Stimulated activated naive B cell treated with anti-CD40 and anti-IgM and Interleukin-4, amounts not matched to agents 10 μg/mL and 1 μg/mL and 100 μg/mL, for 72 hours (primary cell): ENCODE results near the gene PRR7.

Experiments
- ATAC-seq, 2 donors: fragments of 150-1000 bp; cut with Tn5 transposase; replicated peaks; 2 replicates each; pipeline ENCODE4 v1.10.0; 2021; ENCODE audit warnings: moderate library complexity in 1 of 2
- DNase-seq: peaks from one replicate; pipeline ENCODE4 v3.0.0; 2021
- H3K27ac Mint-ChIP-seq: one replicate; pipeline ENCODE4 v1.8.0; 2022; ENCODE audit warnings: mild to moderate bottlenecking, mixed read lengths
- H3K27me3 Mint-ChIP-seq, 2 donors: one replicate each; pipeline ENCODE4 v1.8.0; 2022; ENCODE audit warnings: mixed read lengths in 2 of 2
- H3K36me3 Mint-ChIP-seq, 2 donors: one replicate each; pipeline ENCODE4 v1.8.0; 2022; ENCODE audit warnings: mixed read lengths in 2 of 2, mild to moderate bottlenecking in 1 of 2
- H3K4me1 Mint-ChIP-seq, 2 donors: one replicate each; pipeline ENCODE4 v1.8.0; 2022; ENCODE audit warnings: mixed read lengths in 2 of 2, mild to moderate bottlenecking in 1 of 2
- H3K4me3 Mint-ChIP-seq, 2 donors: one replicate each; pipeline ENCODE4 v1.8.0; 2022; ENCODE audit warnings: mild to moderate bottlenecking in 2 of 2, mixed read lengths in 2 of 2, moderate library complexity in 1 of 2
- H3K9me3 Mint-ChIP-seq, 2 donors: one replicate each; pipeline ENCODE4 v1.8.0; 2022; ENCODE audit warnings: mixed read lengths in 2 of 2, mild to moderate bottlenecking in 1 of 2

PRR7 gene

GRCh38 chr5:177491983-177492746, 45.6 kb downstream of the PRR7 start:
- no peak overlapping the region for H3K27ac Mint-ChIP-seq
- DNase-seq: no peak
- peaks cover 37 to 44% of the 10 kb centered on the region in 2 donors for H3K36me3 Mint-ChIP-seq
- H3K4me1 Mint-ChIP-seq: peaks cover 37 to 60% of the 10 kb centered on the region in 2 donors
- no peaks in the 10 kb centered on the region for H3K27me3 Mint-ChIP-seq
- H3K9me3 Mint-ChIP-seq: no peaks in the 10 kb centered on the region
- H3K4me3 Mint-ChIP-seq: no peak overlapping the region
- ATAC-seq: no peak

DNA sequence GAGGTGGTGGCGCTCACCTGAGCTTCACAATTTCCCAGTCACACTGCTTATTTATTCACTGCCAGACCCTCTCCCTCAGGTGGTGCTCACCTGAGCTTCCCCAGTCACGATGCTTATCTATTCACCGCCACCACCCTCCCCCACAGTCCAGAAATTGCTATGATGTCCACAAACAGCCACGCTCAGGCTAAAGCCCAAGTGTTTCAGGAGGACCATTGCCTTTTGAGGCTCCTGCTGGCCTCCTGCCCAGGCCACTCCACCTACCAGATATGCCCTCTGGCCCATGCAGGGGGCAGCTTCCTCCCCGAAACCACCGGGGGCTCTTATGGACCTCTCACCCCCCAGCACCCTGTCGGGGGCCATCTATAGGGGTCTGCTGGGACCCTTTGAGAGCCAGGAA, 46.2 kb downstream of the PRR7 start:
- Mint-ChIP-seq H3K27ac (peak overlapping the region; percentile 59), H3K9me3 (no peaks in the 10 kb centered on the region), H3K4me3 (no peak overlapping the region), H3K4me1 (peaks cover 39 to 64% of the 10 kb centered on the region in 2 donors), H3K36me3 (peaks cover 32 to 39% of the 10 kb centered on the region in 2 donors), H3K27me3 (peaks cover 0 to under 1% of the 10 kb centered on the region in 2 donors)
- ATAC-seq (no peak), DNase-seq (no peak)

DNA sequence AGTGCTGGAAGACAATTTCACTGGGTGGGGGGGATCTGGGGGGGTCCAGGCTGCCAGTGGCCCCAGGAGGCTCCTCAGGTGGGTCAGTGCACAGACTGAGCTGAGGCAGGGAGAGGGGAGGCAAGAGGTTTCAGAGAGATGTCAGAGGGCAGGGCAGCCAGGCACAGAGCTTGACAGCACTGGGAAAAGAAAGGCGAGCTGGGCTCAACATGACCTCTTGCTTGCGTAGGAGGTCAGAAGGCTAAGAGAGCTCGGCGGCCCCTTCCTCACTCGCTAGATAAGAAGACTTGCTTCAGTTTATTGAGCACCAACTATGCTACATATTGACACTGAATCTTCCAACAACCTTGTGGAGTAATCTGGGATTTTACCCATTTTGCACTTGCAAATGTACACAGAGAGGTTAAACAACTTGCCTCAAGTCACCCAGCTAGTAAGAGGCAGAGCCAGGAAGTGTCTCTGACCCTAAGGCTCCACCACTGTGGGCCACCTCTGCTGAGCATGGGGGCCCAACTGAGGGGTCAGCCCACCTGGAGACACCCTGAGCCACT, 47.3 kb downstream of the PRR7 start:
- H3K4me1 Mint-ChIP-seq: peaks cover 47 to 74% of the 10 kb centered on the region in 2 donors
- H3K9me3 Mint-ChIP-seq: no peaks in the 10 kb centered on the region
- peak overlapping the region; percentile 86 for H3K27ac Mint-ChIP-seq
- H3K36me3 Mint-ChIP-seq: peaks cover 23 to 32% of the 10 kb centered on the region in 2 donors
- peaks cover 8 to 11% of the 10 kb centered on the region in 2 donors for H3K27me3 Mint-ChIP-seq
- peak overlapping the region; percentile 33 to 59 for H3K4me3 Mint-ChIP-seq
- peak in 1 of 2 donors; percentile 0 for ATAC-seq
- no peak for DNase-seq

DNA sequence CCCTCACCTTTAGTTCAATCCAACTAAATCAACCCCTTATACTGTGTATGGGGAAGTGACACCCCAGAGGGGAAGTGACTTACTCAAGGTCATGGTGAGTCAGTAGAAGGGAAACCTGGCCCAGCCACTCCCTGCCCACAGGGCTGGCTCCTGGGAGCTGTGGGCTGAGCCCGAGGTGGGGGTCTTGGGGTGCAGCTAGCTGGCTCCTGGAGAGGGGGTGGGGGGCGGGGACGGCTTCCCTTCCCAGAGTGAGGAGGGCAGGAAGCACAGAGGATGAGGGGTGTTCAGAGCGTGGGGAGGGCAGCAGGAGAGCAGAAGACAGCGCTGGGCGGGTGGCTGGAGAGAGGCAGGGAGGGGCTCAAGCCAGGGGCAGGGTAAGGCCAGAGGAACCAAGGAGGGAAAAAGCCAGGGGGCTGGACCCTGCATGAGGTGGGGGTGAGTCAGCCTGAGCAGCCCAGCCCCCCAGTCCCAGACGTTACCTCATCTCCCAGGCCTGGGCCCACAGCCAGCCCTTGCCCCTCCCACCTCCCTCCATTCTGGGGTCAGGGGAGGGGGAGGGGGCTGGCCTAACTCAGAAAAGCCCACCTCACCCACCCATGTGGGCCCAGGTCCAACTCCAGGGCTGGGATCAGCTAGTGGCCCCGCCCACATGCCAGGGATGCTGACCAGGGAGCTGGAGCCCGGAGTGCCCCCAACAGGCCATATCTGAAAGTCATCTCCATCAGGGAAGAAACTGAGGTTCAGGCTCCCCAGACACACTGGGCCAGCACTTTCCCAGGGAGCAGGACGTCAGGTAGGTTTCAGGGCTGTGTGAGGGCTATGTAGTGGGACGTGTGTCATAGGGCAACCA, 48.0 kb downstream of the PRR7 start:
- Mint-ChIP-seq H3K27me3 (peaks cover 10 to 14% of the 10 kb centered on the region in 2 donors), H3K4me3 (peak overlapping the region; percentile 33 to 59), H3K4me1 (peaks cover 49 to 77% of the 10 kb centered on the region in 2 donors), H3K36me3 (peaks cover 21 to 29% of the 10 kb centered on the region in 2 donors), H3K27ac (peak overlapping the region; percentile 86), H3K9me3 (no peaks in the 10 kb centered on the region)
- peak; percentile 58 for DNase-seq
- ATAC-seq: peak; percentile 81

GRCh38 chr5:177495243-177496060, 48.8 kb downstream of the PRR7 start:
- DNase-seq: no peak
- H3K27ac Mint-ChIP-seq: peak overlapping the region; percentile 47

GRCh38 chr5:177496070-177496726, 49.6 kb downstream of the PRR7 start:
- Mint-ChIP-seq H3K9me3 (no peaks in the 10 kb centered on the region), H3K4me3 (peak overlapping the region; percentile 71 to 84), H3K27ac (peak overlapping the region; percentile 65), H3K27me3 (peaks cover 11 to 18% of the 10 kb centered on the region in 2 donors), H3K4me1 (peaks cover 52 to 79% of the 10 kb centered on the region in 2 donors), H3K36me3 (peaks cover 6 to 14% of the 10 kb centered on the region in 2 donors)
- DNase-seq (no peak), ATAC-seq (no peak)

More at GRCh38 chr5:177495243-177496060, 48.8 kb downstream of the PRR7 start:
- H3K36me3 Mint-ChIP-seq: peaks cover 13 to 21% of the 10 kb centered on the region in 2 donors
- ATAC-seq: no peak
- H3K9me3 Mint-ChIP-seq: no peaks in the 10 kb centered on the region
- H3K27me3 Mint-ChIP-seq: peaks cover 11 to 18% of the 10 kb centered on the region in 2 donors
- peaks cover 49 to 79% of the 10 kb centered on the region in 2 donors for H3K4me1 Mint-ChIP-seq
- H3K4me3 Mint-ChIP-seq: peak overlapping the region; percentile 17 to 84

DNA sequence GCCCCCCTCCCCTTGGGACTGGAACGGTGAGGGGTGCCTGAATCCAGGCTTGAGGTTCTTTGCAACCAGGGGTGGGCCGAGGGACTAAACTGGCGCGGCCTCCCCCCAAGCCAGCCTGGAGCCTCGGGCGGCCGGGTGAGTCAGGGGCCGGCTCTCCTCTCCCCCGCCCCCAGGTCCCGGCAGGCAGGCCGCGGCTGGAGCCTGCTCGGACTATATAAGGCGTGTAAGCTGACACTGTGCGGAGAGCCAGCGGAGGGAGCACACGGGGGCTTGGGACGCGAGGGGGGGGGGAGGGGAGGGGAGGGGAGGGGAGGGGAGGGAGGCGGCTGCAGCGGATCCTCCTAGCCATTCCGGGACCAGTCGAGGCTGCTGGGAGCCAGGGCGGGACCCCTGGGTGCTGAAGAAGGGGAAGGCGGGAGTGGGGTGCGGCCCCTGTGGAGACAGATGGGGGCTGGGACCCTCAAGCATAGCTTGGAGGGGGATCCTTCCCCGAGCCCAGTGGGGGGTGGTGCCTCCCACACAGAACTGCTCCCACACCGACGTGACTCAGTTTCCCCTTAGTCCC, 50.2 kb downstream of the PRR7 start:
- H3K4me3 Mint-ChIP-seq: peak overlapping the region; percentile 84
- H3K4me1 Mint-ChIP-seq: peaks cover 54 to 83% of the 10 kb centered on the region in 2 donors
- peak overlapping the region; percentile 65 for H3K27ac Mint-ChIP-seq
- H3K27me3 Mint-ChIP-seq: peaks cover 11 to 18% of the 10 kb centered on the region in 2 donors
- DNase-seq: no peak
- no peak for ATAC-seq
- H3K9me3 Mint-ChIP-seq: no peaks in the 10 kb centered on the region
- H3K36me3 Mint-ChIP-seq: peaks cover 4 to 11% of the 10 kb centered on the region in 2 donors

DNA sequence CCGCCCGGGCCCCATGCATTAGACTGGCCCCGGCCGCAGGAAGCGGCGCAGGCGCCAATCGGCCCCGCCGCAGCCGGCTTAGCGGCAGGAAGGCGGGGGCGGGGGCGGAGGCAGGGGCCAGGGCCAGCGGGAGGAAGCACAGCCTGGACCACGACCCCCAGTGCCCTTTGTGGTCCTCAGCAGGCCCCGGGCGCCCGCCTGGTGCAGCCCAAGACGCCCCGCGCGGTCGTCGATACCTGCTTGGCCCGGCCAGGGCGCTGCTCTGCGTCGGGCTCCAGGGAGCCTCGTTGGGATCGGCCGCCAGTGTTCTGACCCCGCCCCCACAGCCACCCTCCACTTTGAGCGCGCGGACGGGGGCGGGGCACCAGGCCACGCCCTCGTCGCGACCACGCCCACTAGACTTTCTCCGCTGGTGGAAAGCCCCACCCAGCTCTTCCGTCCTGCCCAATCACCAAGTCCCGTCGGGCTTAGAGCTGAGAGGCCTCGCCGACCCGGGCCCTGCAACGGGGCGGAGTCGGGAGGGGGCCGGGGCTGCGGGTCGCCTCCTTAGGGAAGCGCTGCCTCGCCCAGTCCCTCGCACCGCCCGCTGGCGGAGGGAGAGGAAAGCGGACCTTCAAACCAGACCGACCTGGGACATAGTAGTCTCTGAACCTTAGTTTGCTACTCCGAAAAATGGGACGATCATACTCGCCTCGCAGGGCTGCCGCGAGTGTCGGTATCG, 50.8 kb downstream of the PRR7 start, which contains the start of gene PDLIM7:
Gene PDLIM7 (minus strand): TSS at position 313 of the 721 bp plus-strand sequence. CDS start 1,092 bp downstream, outside the sequence.
- Mint-ChIP-seq H3K27me3 (peaks cover 11 to 18% of the 10 kb centered on the region in 2 donors), H3K4me3 (peak within 1 kb of the TSS; percentile 84), H3K27ac (peak within 1 kb of the TSS; percentile 85), H3K4me1 (peaks cover 61 to 89% of the 10 kb centered on the region in 2 donors), H3K9me3 (no peaks in the 10 kb centered on the region), H3K36me3 (peaks cover 4 to 13% of the 10 kb centered on the region in 2 donors)
- ATAC-seq (peak; percentile 64 to 74), DNase-seq (peak; percentile 88)

GRCh38 chr5:177498013-177498787, 51.6 kb downstream of the PRR7 start:
- Mint-ChIP-seq H3K4me3 (peak overlapping the region; percentile 84), H3K36me3 (peaks cover 6 to 12% of the 10 kb centered on the region in 2 donors), H3K4me1 (peaks cover 60 to 89% of the 10 kb centered on the region in 2 donors), H3K27me3 (peaks cover 11 to 18% of the 10 kb centered on the region in 2 donors), H3K27ac (peak overlapping the region; percentile 85), H3K9me3 (no peaks in the 10 kb centered on the region)
- ATAC-seq: no peak
- DNase-seq: no peak

DNA sequence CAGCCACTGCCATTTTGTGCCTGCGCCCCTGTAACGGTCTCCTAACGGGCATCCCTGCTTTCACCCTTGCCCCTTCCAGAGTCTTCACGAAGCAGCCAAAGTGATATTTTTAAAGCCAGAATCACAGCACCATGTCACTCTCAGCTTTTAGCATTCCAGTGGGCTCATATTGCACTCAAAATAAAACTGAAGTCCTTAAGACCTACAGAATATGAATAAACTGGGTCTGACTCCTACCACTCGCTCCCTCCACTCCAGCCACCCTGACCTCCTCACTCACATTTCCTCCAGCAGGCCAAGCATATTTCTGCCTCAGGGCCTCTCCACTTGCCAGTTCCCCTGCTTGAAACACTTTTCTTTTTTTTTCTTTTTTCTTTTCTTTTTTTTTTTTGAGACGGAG, 53.2 kb downstream of the PRR7 start:
- Mint-ChIP-seq H3K4me3 (no peak overlapping the region), H3K27ac (no peak overlapping the region), H3K27me3 (peaks cover 11 to 18% of the 10 kb centered on the region in 2 donors), H3K36me3 (peaks cover 13 to 17% of the 10 kb centered on the region in 2 donors), H3K4me1 (peaks cover 51 to 78% of the 10 kb centered on the region in 2 donors), H3K9me3 (no peaks in the 10 kb centered on the region)
- no peak for ATAC-seq
- no peak for DNase-seq

DNA sequence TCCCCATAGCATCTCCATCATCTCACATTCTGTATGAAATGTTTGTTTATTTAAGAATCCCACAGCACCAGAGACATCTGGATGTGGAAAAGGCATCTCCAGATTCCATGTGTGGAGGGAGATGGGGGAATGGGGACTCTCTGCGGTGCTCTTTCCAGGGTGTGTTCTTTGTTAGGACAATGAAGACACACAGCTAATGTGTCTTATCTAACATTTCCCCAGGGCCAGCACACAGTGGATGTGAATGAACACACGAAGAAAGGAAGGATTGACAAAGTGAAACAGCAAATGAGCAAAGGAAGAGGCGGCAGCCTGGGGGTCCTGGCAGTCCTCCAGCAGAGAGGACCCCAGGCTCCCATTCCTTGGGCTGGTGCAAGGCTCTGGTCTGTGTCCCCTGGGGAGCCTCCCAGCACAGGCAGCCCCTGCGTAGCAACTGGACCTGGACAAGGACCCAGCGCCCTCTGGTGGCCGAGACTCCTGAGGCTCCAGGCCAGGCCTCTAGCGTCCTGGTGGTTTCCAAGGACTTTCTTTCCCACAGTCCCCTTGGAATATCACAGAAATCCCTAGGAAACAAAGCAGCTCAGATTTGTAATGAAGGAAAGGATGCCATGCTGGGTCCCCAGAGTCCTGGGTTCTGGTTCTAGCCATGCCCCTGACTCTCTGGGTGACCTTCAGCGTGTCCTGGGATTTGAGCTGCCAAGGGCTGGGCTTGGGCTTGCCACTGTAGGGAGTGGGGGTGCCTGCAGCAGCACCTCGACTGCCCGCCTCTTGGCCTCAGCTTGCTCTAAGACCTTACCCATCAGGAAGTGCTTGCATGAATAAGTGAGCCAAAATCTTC, 54.3 kb downstream of the PRR7 start:
- Mint-ChIP-seq H3K27me3 (peaks cover 11 to 18% of the 10 kb centered on the region in 2 donors), H3K4me1 (peaks cover 52 to 72% of the 10 kb centered on the region in 2 donors), H3K36me3 (peaks cover 20 to 22% of the 10 kb centered on the region in 2 donors), H3K9me3 (no peaks in the 10 kb centered on the region), H3K27ac (no peak overlapping the region), H3K4me3 (no peak overlapping the region)
- ATAC-seq (peak; percentile 40 to 41), DNase-seq (no peak)
